ENCODE measurements around the gene VPS39. TPM values are rescaled to one million over a fixed set of nuclear protein-coding genes. Genes with fewer than 3 reads are reported as not detected.

The VPS39 gene
- total RNA-seq, 1 donor from 2014 or later = 66.9 TPM

DNA sequence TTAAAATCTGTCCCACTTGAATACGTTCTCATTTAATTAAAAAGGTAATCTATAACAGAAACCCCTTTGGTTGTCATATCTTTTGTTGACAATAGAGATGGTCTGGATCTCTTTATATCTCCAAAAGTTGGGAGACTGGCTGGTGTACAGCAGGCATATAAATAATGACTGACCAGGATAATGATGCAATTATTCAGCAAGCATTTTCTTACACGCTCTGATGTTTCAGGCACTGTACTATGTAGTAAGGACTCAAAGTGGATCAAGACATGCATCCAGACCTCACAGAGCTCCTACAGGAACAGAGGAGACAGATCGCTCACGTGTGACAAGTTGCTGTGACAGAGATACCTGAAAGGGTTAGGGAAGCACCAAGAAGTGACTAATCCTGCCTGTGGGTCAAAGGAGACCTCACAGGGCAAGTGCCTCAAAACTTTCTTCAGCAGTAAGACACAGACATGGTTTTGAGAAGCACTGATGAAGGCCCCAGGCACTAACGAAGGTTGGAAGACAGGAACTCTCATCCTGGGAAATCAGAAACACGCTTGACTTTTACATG, 25.7 kb downstream of the VPS39 start:
- H3K4me2 ChIP-seq = no peak overlapping the region
- no peak for DNase-seq (ENCODE audit: low spot score)
- Mint-ChIP-seq H3K4me3 (no peak overlapping the region), H3K9me3 (no peaks in the 10 kb centered on the region), H3K27me3 (ENCODE audit: insufficient read depth, low read depth) (no peaks in the 10 kb centered on the region), H3K36me3 (peaks cover 18% of the 10 kb centered on the region), H3K27ac (no peak overlapping the region), H3K4me1 (no peaks in the 10 kb centered on the region)
- H3K79me2 ChIP-seq (ENCODE audit: low read depth) = no peaks in the 10 kb centered on the region
- H3K27me3 ChIP-seq = no peaks in the 10 kb centered on the region
- H3K4me3 ChIP-seq = no peak overlapping the region
- no peaks in the 10 kb centered on the region for H3K4me1 ChIP-seq
- no peak overlapping the region for H3K27ac ChIP-seq
- TF ChIP-seq EZH2 (IDR thresholded peaks at IDR 0.05) = no peak
- TF ChIP-seq, protein P1, sequence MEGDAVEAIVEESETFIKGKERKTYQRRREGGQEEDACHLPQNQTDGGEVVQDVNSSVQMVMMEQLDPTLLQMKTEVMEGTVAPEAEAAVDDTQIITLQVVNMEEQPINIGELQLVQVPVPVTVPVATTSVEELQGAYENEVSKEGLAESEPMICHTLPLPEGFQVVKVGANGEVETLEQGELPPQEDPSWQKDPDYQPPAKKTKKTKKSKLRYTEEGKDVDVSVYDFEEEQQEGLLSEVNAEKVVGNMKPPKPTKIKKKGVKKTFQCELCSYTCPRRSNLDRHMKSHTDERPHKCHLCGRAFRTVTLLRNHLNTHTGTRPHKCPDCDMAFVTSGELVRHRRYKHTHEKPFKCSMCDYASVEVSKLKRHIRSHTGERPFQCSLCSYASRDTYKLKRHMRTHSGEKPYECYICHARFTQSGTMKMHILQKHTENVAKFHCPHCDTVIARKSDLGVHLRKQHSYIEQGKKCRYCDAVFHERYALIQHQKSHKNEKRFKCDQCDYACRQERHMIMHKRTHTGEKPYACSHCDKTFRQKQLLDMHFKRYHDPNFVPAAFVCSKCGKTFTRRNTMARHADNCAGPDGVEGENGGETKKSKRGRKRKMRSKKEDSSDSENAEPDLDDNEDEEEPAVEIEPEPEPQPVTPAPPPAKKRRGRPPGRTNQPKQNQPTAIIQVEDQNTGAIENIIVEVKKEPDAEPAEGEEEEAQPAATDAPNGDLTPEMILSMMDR (IDR thresholded peaks at IDR 0.05) = no peak
- TF ChIP-seq EZH2phosphoT487 (IDR thresholded peaks at IDR 0.05) = no peak
- H3K36me3 ChIP-seq = peaks cover 8% of the 10 kb centered on the region
- H3K9me3 ChIP-seq (ENCODE audit: low read depth) = no peaks in the 10 kb centered on the region
- H4K20me1 ChIP-seq (ENCODE audit: low read depth) = no peaks in the 10 kb centered on the region
- no peak overlapping the region for H2AFZ ChIP-seq (replicated peaks)
- H3K9ac ChIP-seq = no peak overlapping the region
- peaks cover 4% of the 10 kb centered on the region for H3F3A ChIP-seq (ENCODE audit: low read depth)

DNA sequence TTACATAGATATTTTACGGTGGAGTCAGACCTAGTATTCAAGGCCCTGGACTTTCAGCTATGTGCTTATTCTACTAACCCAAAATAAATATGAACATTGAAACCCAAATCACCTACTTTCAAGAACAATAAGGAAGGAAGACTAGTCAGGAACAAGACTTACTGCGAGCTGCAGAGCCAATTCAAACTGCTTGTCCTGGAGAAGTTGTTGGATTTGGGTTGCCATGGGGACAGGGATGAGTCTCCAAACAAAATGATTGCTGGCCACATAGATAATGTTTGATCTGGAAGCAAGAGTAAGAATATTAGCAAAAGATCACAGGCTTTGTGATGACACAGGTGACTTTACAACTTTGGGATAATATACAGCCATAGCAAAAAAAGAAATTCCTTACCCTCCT, 30.0 kb downstream of the VPS39 start:
- peaks cover 4% of the 10 kb centered on the region for H3F3A ChIP-seq (ENCODE audit: low read depth)
- H3K79me2 ChIP-seq (ENCODE audit: low read depth) = no peaks in the 10 kb centered on the region
- no peak overlapping the region for H3K27ac ChIP-seq
- H3K4me3 ChIP-seq = no peak overlapping the region
- no peak overlapping the region for H3K9ac ChIP-seq
- H3K36me3 Mint-ChIP-seq = peaks cover 29% of the 10 kb centered on the region
- no peaks in the 10 kb centered on the region for H3K9me3 Mint-ChIP-seq
- H4K20me1 ChIP-seq (ENCODE audit: low read depth) = no peaks in the 10 kb centered on the region
- no peak overlapping the region for H3K4me2 ChIP-seq
- no peak overlapping the region for H3K4me3 Mint-ChIP-seq
- no peak overlapping the region for H3K27ac Mint-ChIP-seq
- no peak for DNase-seq (ENCODE audit: low spot score)
- TF ChIP-seq, protein P1 (IDR thresholded peaks at IDR 0.05) = no peak
- no peak for TF ChIP-seq EZH2 (IDR thresholded peaks at IDR 0.05)
- H2AFZ ChIP-seq (replicated peaks) = no peak overlapping the region
- no peaks in the 10 kb centered on the region for H3K4me1 ChIP-seq
- no peaks in the 10 kb centered on the region for H3K27me3 ChIP-seq
- no peaks in the 10 kb centered on the region for H3K27me3 Mint-ChIP-seq (ENCODE audit: insufficient read depth, low read depth)
- H3K4me1 Mint-ChIP-seq = no peaks in the 10 kb centered on the region
- H3K36me3 ChIP-seq = peaks cover 8% of the 10 kb centered on the region
- H3K9me3 ChIP-seq (ENCODE audit: low read depth) = no peaks in the 10 kb centered on the region

DNA sequence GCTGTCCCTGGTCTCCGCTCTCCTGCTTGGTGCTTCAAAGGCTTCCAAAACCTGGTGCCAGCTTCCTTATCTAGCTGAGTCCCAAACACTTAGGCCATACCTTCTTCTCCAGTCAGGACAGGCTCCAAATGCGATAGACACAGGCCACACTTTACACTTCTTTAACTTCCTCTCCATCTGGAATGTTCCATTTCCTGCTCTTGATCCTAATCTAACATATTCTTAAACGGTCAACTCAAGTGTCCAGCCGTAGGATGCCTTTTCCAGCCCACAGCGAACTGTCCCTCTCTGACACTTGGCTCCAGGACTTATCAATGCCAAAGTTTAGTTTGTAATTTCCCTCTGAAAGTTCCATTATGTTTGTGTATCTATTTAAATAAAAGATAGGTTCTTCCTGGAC, 32.4 kb downstream of the VPS39 start:
- H3K9me3 ChIP-seq (ENCODE audit: low read depth) = no peaks in the 10 kb centered on the region
- Mint-ChIP-seq H3K9me3 (no peaks in the 10 kb centered on the region), H3K4me3 (no peak overlapping the region), H3K36me3 (peaks cover 27% of the 10 kb centered on the region), H3K4me1 (no peaks in the 10 kb centered on the region), H3K27ac (no peak overlapping the region), H3K27me3 (ENCODE audit: insufficient read depth, low read depth) (no peaks in the 10 kb centered on the region)
- no peak overlapping the region for H3K27ac ChIP-seq
- H3K9ac ChIP-seq = no peak overlapping the region
- no peak overlapping the region for H3K4me3 ChIP-seq
- H3K36me3 ChIP-seq = peaks cover 6% of the 10 kb centered on the region
- no peak overlapping the region for H2AFZ ChIP-seq (replicated peaks)
- H3K4me2 ChIP-seq = no peak overlapping the region
- DNase-seq (ENCODE audit: low spot score) = no peak
- H4K20me1 ChIP-seq (ENCODE audit: low read depth) = no peaks in the 10 kb centered on the region
- TF ChIP-seq, protein P1 (IDR thresholded peaks at IDR 0.05) = no peak
- TF ChIP-seq EZH2 (IDR thresholded peaks at IDR 0.05) (no peak), EZH2phosphoT487 (IDR thresholded peaks at IDR 0.05) (no peak)
- H3K4me1 ChIP-seq = no peaks in the 10 kb centered on the region
- no peaks in the 10 kb centered on the region for H3K27me3 ChIP-seq
- peaks cover 4% of the 10 kb centered on the region for H3F3A ChIP-seq (ENCODE audit: low read depth)
- H3K79me2 ChIP-seq (ENCODE audit: low read depth) = no peaks in the 10 kb centered on the region
